ENCODE measurements around the gene PCNA. TPM values are rescaled to one million over a fixed set of nuclear protein-coding genes. Genes with fewer than 3 reads are reported as not detected.

The PCNA gene
- total RNA-seq, 1 donor, result 18.7 TPM

- peaks cover 65% of the 10 kb centered on the region for H3K4me1 ChIP-seq (ENCODE audit: insufficient read depth, low read length)
These were observed 49.7 kb downstream of the PCNA start for GRCh38 chr20:5070081-5070480.

GRCh38 chr20:5069141-5069806, 50.5 kb downstream of the PCNA start:
- H3K4me3 ChIP-seq (ENCODE audit: low read length), result no peak overlapping the region
- peaks cover 61% of the 10 kb centered on the region for H3K4me1 ChIP-seq (ENCODE audit: insufficient read depth, low read length)
- no peaks in the 10 kb centered on the region for H3K9me3 ChIP-seq (ENCODE audit: low read depth, low read length)
- H3K27me3 ChIP-seq (ENCODE audit: insufficient read depth, low read length), result no peaks in the 10 kb centered on the region

More at GRCh38 chr20:5070081-5070480, 49.7 kb downstream of the PCNA start:
- H3K9me3 ChIP-seq (ENCODE audit: low read depth, low read length), result no peaks in the 10 kb centered on the region
- no peak overlapping the region for H3K4me3 ChIP-seq (ENCODE audit: low read length)
- H3K27me3 ChIP-seq (ENCODE audit: insufficient read depth, low read length), result no peaks in the 10 kb centered on the region

- Histone ChIP-seq H3K4me1 (ENCODE audit: insufficient read depth, low read length) (peaks cover 48% of the 10 kb centered on the region), H3K9me3 (ENCODE audit: low read depth, low read length) (no peaks in the 10 kb centered on the region), H3K27me3 (ENCODE audit: insufficient read depth, low read length) (no peaks in the 10 kb centered on the region), H3K4me3 (ENCODE audit: low read length) (no peak overlapping the region)
These were observed 51.7 kb downstream of the PCNA start for GRCh38 chr20:5067877-5068645.

- Histone ChIP-seq H3K9me3 (ENCODE audit: low read depth, low read length) (no peaks in the 10 kb centered on the region), H3K4me1 (ENCODE audit: insufficient read depth, low read length) (peaks cover 38% of the 10 kb centered on the region), H3K27me3 (ENCODE audit: insufficient read depth, low read length) (no peaks in the 10 kb centered on the region), H3K4me3 (ENCODE audit: low read length) (no peak overlapping the region)
These were observed 53.8 kb downstream of the PCNA start for GRCh38 chr20:5065879-5066383.

GRCh38 chr20:5065166-5065878, 54.4 kb downstream of the PCNA start:
- H3K27me3 ChIP-seq (ENCODE audit: insufficient read depth, low read length), result no peaks in the 10 kb centered on the region
- H3K4me3 ChIP-seq (ENCODE audit: low read length), result no peak overlapping the region
- H3K4me1 ChIP-seq (ENCODE audit: insufficient read depth, low read length), result peaks cover 38% of the 10 kb centered on the region
- no peaks in the 10 kb centered on the region for H3K9me3 ChIP-seq (ENCODE audit: low read depth, low read length)

Other genes starting within 250 kb of the PCNA start
- 20.9 TPM for gene SLC23A2, start 118.4 kb downstream of the PCNA start, total RNA-seq
- gene TMEM230, start 6.9 kb downstream of the PCNA start, total RNA-seq, result 53.7 TPM
- 49.1 TPM for gene CDS2, start 7.0 kb upstream of the PCNA start, total RNA-seq
- gene PROKR2, start 197.0 kb upstream of the PCNA start, total RNA-seq, result not detected